Measurements from ENCODE around the gene KLHL3. TPM values are rescaled to one million over a fixed set of nuclear protein-coding genes. Genes with fewer than 3 reads are reported as not detected.

KLHL3 gene
- total RNA-seq, 2 donors from 2014 or later, result 3.3 to 5.7 TPM

DNA sequence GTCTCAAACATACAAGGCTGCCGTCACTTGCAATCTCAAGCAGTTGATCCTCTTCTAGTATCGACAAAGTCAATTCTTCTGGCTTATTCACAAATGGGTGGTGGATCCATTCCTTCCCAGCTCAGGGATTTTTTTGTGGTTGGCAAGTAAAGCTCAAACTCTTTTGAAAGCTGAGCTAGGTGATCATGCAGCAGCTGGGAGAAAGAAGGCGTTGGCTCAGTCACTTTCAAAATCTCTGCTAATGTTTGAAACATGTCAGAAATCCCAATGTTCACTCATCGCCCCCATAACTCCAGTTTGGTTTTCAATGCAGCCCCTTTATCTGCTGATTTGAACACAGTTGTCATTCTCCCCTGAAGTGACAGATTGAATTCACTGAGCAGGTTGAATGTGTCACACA lies 22.2 kb upstream of the KLHL3 start:
- WGBS, 2 donors, result 75 to 79% methylated on average over 4 of the region's 4 CpGs

DNA sequence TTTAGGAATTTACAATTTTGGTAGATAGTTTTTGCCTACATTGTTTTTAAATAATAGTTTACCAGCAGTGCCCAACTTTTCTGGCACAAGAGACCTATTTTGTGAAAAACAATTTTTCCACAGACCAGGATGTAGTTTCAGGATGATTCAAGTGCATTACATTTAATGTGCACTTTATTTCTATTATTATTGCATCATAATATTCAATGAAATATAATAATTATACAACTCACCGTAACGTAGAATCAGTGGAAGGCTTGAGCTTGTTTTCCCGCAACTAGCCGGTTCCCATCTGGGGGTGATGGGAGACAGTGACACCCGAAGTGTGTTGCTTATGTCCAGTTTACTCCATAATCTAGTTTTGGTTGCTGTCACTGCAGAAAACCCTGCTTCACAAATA lies 21.7 kb upstream of the KLHL3 start:
- no peaks in the 10 kb centered on the region for H3K9me3 ChIP-seq
- no peak overlapping the region for H3K4me3 ChIP-seq
- H3K27me3 ChIP-seq, result no peaks in the 10 kb centered on the region
- no peaks in the 10 kb centered on the region for H3K36me3 ChIP-seq (replicated peaks in 1 of 2; ENCODE audit: insufficient read depth in 1 of 2, low read depth in 2 of 2)
- intact Hi-C loops (cut with DNase I), result no loop called here
- H3K27ac ChIP-seq, result no peak overlapping the region
- peaks cover 7% of the 10 kb centered on the region for H3K4me1 ChIP-seq
- TF ChIP-seq POLR2A (IDR thresholded peaks at IDR 0.05), result no peak
- no peak for TF ChIP-seq CTCF (IDR thresholded peaks at IDR 0.05)
- 84 to 90% methylated on average over 5 of the region's 5 CpGs for WGBS, 2 donors
- DNase-seq (no peak), ATAC-seq (no peak)

More for the DNA sequence above, 22.2 kb upstream of the KLHL3 start:
- intact Hi-C loops (cut with DNase I), result no loop called here
- no peak for ATAC-seq
- no peak for TF ChIP-seq POLR2A (IDR thresholded peaks at IDR 0.05)
- no peak for TF ChIP-seq CTCF (IDR thresholded peaks at IDR 0.05)
- H3K27ac ChIP-seq, result no peak overlapping the region
- H3K4me3 ChIP-seq, result no peak overlapping the region
- no peak for DNase-seq
- H3K27me3 ChIP-seq, result no peaks in the 10 kb centered on the region
- H3K9me3 ChIP-seq, result no peaks in the 10 kb centered on the region
- peaks cover 7% of the 10 kb centered on the region for H3K4me1 ChIP-seq
- no peaks in the 10 kb centered on the region for H3K36me3 ChIP-seq (replicated peaks in 1 of 2; ENCODE audit: insufficient read depth in 1 of 2, low read depth in 2 of 2)

DNA sequence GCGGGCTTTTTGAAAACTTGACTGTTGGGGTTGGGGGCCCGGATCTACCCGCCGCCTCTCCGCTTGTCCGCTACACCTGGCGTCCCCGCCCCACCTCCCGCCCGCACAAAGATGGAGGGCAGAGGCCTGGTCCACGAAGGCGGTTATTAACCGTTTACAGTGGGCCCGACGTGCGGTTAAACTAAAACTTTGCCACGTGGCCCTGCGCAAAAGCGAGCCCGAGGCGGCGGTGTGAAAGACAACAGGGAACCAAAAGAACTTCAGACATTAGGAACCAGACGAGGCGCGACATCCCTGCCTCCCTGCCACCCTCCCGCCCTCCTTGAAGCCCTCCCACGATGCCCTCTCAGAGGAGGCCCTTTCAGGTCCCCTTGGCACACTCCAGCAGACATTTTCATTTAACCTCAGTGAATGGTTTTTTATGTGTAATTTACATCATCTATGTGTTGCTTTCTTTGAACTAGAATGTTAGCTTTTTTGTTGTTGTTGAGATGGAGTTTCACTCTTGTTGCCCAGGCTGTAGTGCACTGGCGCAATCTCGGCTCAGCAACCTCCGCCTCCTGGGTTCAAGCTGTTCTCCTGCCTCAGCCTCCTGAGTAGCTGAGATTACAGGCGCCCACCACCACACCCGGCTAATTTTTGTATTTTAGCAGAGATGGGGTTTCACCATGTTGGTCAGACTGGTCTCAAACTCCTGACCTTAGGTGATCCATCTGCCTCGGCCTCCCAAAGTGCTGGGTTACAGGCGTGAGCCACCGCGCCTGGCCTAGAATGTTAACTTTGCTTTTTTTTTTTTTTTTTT lies 19.3 kb upstream of the KLHL3 start:
- DNase-seq, result no peak
- Histone ChIP-seq H3K9me3 (no peaks in the 10 kb centered on the region), H3K4me3 (peak overlapping the region; percentile 61 to 89), H3K4me1 (peaks cover 28% of the 10 kb centered on the region), H3K27ac (peak overlapping the region; percentile 97 to 100 (median 100)), H3K27me3 (no peaks in the 10 kb centered on the region), H3K36me3 (replicated peaks in 1 of 2; ENCODE audit: insufficient read depth in 1 of 2, low read depth in 2 of 2) (no peaks in the 10 kb centered on the region)
- TF ChIP-seq POLR2A (IDR thresholded peaks at IDR 0.05), result no peak
- no peak for TF ChIP-seq CTCF (IDR thresholded peaks at IDR 0.05)
- intact Hi-C loops (cut with DNase I), result no loop called here
- peak; percentile 33 for ATAC-seq
- 28 to 48% methylated on average over 21 to 36 of the region's 36 CpGs for WGBS, 2 donors

DNA sequence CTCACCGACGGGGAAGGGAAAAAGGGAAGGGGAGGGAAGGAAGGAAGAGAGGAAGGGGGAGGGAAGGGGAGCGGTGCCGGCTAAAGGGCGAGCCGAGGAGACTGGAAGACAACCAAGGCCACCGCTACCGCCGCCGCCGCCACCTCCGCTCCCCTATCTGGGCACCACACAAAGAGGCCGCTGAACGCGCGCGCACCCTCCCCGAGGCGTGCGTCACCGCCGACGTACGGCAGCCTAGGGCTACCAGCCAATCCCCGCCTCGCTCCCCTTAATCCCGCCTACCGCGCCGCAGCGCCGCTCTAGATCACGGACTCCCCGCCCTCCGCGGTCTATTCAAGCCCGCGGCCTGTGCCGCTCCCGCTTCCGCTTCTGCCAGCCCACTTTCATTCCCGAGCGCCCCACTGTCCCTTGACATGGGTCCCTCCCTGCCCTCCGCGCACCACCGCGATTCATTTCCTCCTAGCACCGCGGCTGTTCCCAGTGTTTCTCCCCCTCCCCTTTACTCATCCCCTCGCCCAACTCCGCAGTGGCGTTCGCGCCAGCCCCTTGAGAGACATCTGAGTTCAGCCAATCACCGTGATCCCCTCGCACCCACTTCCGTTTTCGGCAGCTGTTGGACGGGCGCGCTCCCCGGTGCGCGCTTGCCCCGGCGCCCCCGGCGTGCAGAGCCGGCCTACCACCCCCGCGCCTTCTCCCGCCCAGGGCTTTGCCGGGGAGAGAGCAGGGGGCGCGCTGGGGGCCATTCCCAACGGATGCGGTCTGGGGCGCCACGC lies 18.5 kb upstream of the KLHL3 start, which contains the start of gene HNRNPA0:
Gene HNRNPA0 (minus strand): TSS at position 176 of the 773 bp plus-strand sequence. CDS start 297 bp downstream, outside the sequence.
- intact Hi-C loops (cut with DNase I), result no loop called here

More for the DNA sequence above, 18.5 kb upstream of the KLHL3 start, which contains the start of gene HNRNPA0:
- no peaks in the 10 kb centered on the region for H3K36me3 ChIP-seq (replicated peaks in 1 of 2; ENCODE audit: insufficient read depth in 1 of 2, low read depth in 2 of 2)
- peak; percentile 93 for ATAC-seq
- H3K4me3 ChIP-seq, result peak within 1 kb of the TSS; percentile 61 to 89
- no peaks in the 10 kb centered on the region for H3K9me3 ChIP-seq
- 0 to 1% methylated on average over 53 to 79 of the region's 79 CpGs for WGBS, 2 donors
- no peaks in the 10 kb centered on the region for H3K27me3 ChIP-seq
- TF ChIP-seq CTCF (IDR thresholded peaks at IDR 0.05) (peak in 3 of 7 experiments; percentile 21 to 28 (median 26)), POLR2A (IDR thresholded peaks at IDR 0.05) (peak; percentile 98 to 99 (median 98))
- DNase-seq, result peak; percentile 97 to 98 (median 98)
- peaks cover 36% of the 10 kb centered on the region for H3K4me1 ChIP-seq
- H3K27ac ChIP-seq, result peak within 1 kb of the TSS; percentile 97 to 100 (median 100)

All from body of pancreas (tissue), 4 donors.